Inflammatory macrophage treated with lipopolysaccharide for 1 hour (primary cell): Measurements from ENCODE around the gene PCDHGB1.
A peak's percentile ranks its signal among the peaks of the same experiment; 100 is the strongest.
"Not testable (repeated sequence)": the region's sequence is repeated elsewhere in the genome, so short reads cannot be mapped to it uniquely, and the experiment has no call there.

Experiments used
- DNase-seq, 2 donors: peaks; one replicate each; pipeline ENCODE4 v3.0.0-alpha.2; 2020 to 2022

PCDHGB1 gene

DNA sequence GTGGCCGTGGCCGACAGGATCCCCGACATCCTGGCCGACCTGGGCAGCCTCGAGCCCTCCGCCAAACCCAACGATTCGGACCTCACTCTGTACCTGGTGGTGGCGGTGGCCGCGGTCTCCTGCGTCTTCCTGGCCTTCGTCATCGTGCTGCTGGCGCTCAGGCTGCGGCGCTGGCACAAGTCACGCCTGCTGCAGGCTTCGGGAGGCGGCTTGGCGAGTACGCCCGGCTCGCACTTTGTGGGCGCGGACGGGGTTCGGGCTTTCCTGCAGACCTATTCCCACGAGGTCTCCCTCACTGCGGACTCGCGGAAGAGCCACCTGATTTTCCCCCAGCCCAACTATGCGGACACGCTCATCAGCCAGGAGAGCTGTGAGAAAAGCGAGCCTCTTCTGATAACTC, 3.9 kb upstream of the PCDHGB1 start:
- not testable (repeated sequence) for DNase-seq

DNA sequence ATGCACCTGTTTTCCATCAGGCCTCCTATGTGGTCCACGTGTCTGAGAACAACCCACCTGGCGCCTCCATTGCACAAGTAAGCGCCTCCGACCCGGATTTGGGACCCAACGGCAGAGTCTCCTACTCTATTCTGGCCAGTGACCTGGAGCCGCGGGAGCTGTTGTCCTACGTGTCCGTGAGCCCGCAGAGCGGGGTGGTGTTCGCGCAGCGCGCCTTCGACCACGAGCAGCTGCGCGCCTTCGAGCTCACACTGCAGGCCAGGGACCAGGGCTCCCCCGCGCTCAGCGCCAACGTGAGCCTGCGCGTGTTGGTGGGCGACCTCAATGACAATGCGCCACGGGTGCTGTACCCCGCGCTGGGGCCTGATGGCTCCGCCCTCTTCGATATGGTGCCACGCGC, 1.7 kb downstream of the PCDHGB1 start:
- no peak for DNase-seq

DNA sequence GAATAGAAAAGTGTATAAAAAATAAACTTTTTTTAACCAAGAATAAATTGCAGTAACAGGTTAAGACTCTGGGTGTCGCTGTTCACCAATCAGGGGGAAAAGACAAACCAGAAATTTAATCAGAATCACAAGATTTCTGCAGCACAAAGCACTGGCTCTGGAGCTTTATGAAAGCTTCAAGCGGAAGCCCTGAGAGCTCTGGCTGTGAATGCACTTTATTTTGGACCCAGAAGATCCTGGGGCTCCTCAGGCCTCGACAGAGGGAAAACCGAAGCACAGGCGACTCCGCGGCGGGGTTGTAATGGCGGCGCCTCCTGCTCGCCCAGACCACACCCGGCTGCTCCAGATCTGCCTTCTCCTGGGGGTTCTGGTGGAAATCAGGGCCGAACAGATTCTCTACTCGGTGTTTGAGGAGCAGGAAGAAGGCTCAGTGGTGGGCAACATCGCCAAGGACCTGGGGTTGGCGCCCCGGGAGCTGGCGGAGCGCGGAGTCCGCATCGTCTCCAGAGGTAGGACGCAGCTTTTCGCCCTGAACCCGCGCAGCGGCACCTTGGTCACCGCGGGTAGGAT, 5.1 kb downstream of the PCDHGB1 start, which contains the start of gene PCDHGA4:
Gene PCDHGA4, plus strand, starts transcription at position 122 of the 570 bp plus-strand sequence. Its CDS starts 87 bp downstream, at position 209.
- DNase-seq = no peak

DNA sequence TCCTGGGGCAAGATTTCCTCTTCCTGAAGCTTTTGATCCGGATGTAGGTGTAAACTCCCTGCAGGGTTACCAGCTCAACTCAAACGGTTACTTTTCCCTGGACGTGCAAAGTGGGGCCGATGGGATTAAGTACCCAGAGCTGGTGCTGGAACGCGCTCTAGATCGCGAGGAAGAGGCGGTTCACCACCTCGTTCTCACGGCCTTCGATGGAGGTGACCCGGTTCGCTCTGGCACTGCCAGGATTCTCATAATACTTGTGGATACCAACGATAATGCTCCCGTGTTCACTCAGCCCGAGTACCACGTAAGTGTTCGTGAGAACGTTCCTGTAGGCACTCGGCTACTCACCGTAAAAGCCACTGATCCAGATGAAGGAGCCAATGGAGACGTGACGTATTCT, 5.7 kb downstream of the PCDHGB1 start:
- no peak for DNase-seq

DNA sequence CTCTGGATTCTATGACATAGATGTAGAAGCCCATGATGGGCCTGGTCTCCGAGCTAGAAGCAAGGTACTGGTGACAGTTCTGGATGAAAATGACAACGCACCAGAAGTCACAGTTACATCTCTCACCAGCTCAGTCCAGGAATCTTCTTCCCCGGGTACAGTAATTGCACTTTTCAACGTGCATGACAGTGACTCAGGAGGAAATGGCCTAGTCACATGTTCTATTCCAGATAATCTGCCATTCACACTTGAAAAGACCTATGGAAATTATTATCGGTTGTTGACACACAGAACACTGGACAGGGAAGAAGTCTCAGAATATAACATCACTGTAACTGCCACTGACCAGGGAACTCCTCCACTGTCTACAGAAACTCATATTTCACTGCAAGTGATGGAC, 6.2 kb downstream of the PCDHGB1 start:
- no peak for DNase-seq

DNA sequence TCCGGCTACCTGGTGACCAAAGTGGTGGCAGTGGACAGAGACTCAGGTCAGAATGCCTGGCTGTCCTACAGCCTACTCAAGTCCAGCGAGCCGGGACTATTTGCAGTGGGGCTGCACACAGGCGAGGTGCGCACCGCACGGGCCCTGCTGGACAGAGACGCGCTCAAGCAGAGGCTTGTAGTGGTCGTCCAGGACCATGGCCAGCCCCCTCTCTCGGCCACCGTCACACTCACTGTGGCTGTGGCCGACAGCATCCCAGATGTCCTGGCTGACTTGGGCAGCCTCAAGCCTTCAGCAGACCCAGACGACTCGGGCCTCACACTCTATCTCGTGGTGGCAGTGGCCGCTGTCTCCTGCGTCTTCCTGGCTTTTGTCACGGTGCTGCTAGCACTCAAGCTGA, 7.1 kb downstream of the PCDHGB1 start:
- DNase-seq = no peak

- DNase-seq = peak; percentile 10 to 20
These were observed 10.0 kb downstream of the PCDHGB1 start, which contains the start of gene PCDHGB2 for GRCh38 chr5:141359790-141360426. PCDHGB2 (plus strand) TSS chr5:141359994; CDS start chr5:141360136, 142 bp downstream.

DNA sequence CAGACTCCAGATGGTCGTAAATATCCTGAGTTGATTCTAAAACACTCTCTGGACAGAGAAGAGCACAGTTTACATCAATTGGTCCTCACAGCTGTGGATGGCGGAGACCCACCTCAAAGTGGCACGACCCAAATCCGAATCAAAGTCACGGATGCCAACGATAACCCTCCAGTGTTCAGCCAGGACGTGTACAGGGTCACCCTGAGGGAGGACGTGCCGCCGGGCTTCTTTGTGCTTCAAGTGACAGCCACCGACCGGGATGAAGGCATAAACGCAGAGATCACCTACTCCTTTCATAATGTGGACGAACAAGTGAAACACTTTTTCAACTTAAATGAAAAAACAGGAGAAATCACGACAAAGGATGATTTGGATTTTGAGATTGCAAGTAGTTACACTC, 10.8 kb downstream of the PCDHGB1 start:
- no peak for DNase-seq

GRCh38 chr5:141362719-141363118, 12.8 kb downstream of the PCDHGB1 start:
- DNase-seq = no peak

- no peak for DNase-seq
These were observed 14.2 kb downstream of the PCDHGB1 start, which contains the start of gene PCDHGA5 for GRCh38 chr5:141363952-141364660. PCDHGA5 (plus strand) TSS chr5:141364162; CDS start chr5:141364331, 169 bp downstream.

- DNase-seq = no peak
These were observed 16.4 kb downstream of the PCDHGB1 start for GRCh38 chr5:141366016-141366896.

DNA sequence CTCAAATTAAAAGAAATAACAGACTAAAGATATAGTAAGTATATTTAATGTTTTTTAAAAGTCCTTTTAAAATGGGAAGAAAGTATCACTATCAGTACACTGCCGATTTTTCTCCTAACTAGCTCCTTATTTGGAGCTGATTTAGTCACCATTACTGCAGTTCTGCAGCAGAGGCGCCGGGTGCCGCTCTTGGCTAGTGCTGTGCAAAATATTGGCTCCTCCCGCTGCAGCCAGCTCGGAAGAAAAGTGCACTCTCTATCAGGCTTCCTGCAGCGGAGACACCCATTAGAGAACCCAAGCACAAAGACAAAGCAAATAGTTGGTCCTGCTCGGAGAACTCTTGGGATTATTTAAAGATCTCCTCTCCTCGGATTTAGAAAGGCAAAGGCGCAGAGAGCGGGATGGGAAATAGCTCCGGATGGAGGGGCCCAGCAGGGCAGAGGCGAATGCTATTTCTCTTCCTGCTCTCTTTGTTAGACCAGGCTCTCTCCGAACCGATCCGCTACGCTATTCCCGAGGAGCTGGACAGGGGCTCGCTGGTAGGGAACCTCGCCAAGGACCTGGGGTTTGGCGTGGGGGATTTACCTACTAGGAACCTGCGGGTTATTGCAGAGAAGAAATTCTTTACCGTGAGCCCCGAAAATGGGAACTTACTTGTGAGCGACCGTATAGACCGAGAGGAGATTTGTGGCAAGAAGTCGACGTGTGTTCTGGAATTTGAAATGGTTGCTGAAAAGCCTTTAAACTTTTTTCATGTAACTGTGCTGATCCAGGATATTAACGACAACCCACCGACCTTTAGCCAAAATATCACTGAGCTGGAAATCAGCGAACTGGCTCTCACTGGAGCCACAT, 20.3 kb downstream of the PCDHGB1 start, which contains the start of gene PCDHGB3:
Gene PCDHGB3, plus strand, starts transcription at position 249 of the 855 bp plus-strand sequence. Its CDS starts 153 bp downstream, at position 402.
- DNase-seq = peak in 1 of 2 donors; percentile 25

DNA sequence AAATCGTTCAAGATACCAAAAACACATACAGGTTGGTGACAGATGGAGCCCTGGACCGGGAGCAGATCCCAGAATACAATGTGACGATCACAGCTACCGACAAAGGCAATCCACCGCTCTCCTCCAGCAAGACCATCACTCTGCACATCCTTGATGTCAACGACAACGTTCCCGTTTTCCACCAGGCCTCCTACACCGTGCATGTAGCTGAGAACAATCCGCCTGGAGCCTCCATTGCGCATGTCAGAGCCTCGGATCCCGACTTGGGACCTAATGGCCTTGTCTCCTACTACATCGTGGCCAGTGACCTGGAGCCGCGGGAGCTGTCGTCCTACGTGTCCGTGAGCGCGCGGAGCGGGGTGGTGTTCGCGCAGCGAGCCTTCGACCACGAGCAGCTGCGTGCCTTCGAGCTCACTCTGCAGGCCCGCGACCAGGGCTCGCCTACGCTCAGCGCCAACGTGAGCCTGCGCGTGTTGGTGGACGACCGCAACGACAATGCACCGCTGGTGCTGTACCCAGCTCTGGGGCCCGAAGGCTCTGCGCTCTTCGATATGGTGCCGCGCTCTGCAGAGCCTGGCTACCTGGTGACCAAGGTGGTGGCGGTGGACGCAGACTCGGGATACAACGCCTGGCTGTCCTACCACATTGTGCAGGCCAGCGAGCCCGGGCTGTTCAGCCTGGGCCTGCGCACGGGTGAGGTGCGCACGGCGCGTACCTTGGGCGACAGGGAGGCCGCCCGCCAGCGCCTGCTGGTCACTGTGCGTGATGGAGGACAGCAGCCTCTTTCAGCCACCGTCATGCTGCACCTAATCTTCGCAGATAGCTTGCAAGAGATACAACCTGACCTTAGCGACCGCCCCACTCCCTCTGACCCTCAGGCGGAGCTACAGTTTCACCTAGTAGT, 21.9 kb downstream of the PCDHGB1 start:
- no peak for DNase-seq

GRCh38 chr5:141373673-141374317, 23.9 kb downstream of the PCDHGB1 start, which contains the start of gene PCDHGA6:
PCDHGA6 (plus strand) TSS chr5:141373891; CDS start chr5:141374084, 193 bp downstream.
- DNase-seq = no peak

DNA sequence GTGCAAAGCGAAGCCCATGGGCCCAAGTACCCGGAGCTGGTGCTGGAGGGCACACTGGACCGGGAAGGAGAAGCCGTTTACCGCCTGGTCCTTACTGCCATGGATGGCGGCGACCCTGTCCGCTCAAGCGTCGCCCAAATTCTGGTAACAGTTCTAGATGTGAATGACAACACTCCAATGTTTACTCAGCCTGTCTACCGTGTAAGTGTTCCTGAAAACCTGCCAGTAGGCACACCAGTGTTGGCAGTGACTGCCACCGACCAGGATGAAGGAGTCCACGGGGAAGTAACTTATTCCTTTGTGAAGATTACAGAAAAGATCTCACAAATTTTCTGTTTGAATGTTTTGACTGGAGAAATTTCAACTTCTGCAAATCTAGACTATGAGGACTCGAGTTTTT, 24.7 kb downstream of the PCDHGB1 start:
- DNase-seq = no peak

DNA sequence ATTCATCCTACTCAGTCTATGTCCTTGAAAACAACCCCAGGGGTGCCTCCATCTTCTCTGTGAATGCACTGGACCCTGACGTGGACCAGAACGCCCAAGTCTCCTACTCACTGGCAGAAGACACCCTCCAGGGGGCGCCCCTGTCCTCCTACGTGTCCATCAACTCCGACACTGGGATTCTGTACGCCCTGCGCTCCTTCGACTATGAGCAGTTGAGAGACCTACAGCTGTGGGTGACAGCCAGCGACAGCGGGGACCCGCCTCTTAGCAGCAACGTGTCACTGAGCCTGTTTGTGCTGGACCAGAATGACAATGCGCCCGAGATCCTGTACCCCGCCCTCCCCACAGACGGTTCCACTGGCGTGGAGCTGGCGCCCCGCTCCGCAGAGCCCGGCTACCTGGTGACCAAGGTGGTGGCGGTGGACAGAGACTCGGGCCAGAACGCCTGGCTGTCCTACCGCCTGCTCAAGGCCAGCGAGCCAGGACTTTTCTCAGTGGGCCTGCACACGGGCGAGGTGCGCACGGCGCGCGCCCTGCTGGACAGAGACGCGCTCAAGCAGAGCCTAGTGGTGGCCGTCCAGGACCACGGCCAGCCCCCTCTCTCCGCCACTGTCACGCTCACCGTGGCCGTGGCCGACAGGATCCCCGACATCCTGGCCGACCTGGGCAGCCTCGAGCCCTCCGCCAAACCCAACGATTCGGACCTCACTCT, 25.7 kb downstream of the PCDHGB1 start:
- not testable (repeated sequence) for DNase-seq

GRCh38 chr5:141382469-141383294, 32.8 kb downstream of the PCDHGB1 start, which contains the start of gene PCDHGA7:
PCDHGA7 (plus strand) TSS chr5:141382742; CDS start chr5:141382900, 158 bp downstream.
- DNase-seq = no peak

- no peak for DNase-seq
These were observed 33.4 kb downstream of the PCDHGB1 start for GRCh38 chr5:141383345-141383744.
